ENCODE results near the gene CSTF1. TPM values are rescaled to one million over a fixed set of nuclear protein-coding genes. Genes with fewer than 3 reads are reported as not detected.

Gene CSTF1
- total RNA-seq, 4 donors from 2014 or later: 28.6 to 38.3 (median 31.2) TPM

- DNase-seq (ENCODE audit: low spot score in 2 of 2): no peak
- no peaks in the 10 kb centered on the region for H3K27me3 ChIP-seq
- no peaks in the 10 kb centered on the region for H3K9me3 ChIP-seq
- H3K36me3 ChIP-seq: peaks cover 1% of the 10 kb centered on the region
- peaks cover 9% of the 10 kb centered on the region for H3K4me1 ChIP-seq
- TF ChIP-seq POLR2A (IDR thresholded peaks at IDR 0.05) (no peak), EP300 (IDR thresholded peaks at IDR 0.05) (no peak), POLR2AphosphoS5 (IDR thresholded peaks at IDR 0.05) (no peak), CTCF (IDR thresholded peaks at IDR 0.05) (no peak)
- WGBS: 91% methylated on average over 3 of the region's 3 CpGs
- H3K27ac ChIP-seq: peak overlapping the region; percentile 57
- peak overlapping the region; percentile 32 for H3K4me3 ChIP-seq
Observed at GRCh38 chr20:56412949-56413348, 20.5 kb downstream of the CSTF1 start.

DNA sequence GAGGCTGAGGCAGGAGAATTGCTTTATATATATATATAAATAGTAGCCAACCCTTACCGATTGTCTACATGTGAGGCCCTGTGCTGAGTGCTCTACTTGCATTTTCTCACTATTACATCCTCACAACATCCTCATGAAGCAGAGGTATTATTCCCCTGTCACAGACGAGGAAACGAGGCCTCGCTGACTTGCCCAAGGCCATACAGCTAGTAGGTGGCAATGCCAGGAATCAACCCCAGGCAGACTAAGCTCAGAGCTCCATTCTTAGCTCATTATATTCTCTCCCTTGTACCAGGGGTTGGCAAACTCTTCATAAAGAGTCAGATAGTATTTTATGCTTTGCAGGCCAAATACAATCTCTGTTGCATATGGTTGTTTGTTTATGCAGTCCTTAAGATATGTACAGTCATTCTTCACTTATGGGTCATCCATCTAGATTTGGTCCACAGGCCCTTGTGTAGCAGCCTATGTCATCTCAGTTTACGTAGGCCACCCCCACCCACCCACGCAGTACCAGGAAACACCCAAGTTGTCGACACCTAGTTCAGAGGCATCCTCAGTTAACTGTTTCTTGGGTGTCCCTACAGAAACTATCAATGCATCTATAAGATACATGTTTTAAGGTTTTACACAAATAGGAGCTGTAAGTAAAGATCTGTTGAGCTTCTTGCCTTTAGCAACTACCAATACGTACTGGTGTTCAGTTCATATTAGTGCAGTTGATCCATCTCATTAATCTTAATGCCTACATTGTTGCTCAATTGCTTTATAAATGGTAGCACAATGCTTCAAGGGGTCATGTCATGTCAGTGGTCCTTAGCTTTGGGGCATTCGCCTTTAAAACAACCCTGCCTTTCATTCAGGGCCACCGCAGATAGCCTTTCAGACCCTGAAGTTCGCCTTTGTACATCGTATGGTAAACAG is 22.7 kb downstream of the CSTF1 start:
- Histone ChIP-seq H3K36me3 (no peaks in the 10 kb centered on the region), H3K4me3 (no peak overlapping the region), H3K27ac (no peak overlapping the region), H3K9me3 (no peaks in the 10 kb centered on the region), H3K27me3 (no peaks in the 10 kb centered on the region), H3K4me1 (peaks cover 14% of the 10 kb centered on the region)
- DNase-seq (ENCODE audit: low spot score in 2 of 2): no peak
- WGBS: 86% methylated on average over 12 of the region's 12 CpGs
- TF ChIP-seq POLR2AphosphoS5 (IDR thresholded peaks at IDR 0.05) (no peak), EP300 (IDR thresholded peaks at IDR 0.05) (no peak), CTCF (IDR thresholded peaks at IDR 0.05) (no peak), POLR2A (IDR thresholded peaks at IDR 0.05) (no peak)

DNA sequence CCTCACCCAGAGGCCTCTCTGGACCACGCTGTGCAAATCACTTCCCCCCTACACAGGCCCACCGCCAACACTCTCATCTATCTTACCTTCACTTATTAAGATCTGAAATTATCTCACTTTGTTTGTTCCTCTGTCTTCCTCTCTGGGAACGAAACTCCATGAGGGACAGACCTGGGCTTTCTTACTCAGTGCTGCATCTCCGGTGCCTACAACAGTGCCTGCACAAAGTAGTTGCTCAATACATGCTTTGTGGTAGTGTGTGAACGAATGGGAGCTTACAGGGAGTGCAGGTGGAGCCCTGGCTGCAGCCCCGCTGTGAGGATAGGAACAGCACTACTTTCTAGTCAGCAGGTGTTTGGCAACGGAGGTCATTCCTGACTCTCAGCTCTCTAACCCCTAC is 25.0 kb downstream of the CSTF1 start:
- WGBS: 94% methylated on average over 7 of the region's 7 CpGs
- Histone ChIP-seq H3K27ac (peak overlapping the region; percentile 47), H3K9me3 (no peaks in the 10 kb centered on the region), H3K4me3 (no peak overlapping the region), H3K27me3 (no peaks in the 10 kb centered on the region), H3K36me3 (no peaks in the 10 kb centered on the region), H3K4me1 (peaks cover 13% of the 10 kb centered on the region)
- DNase-seq (ENCODE audit: low spot score in 2 of 2): no peak
- TF ChIP-seq POLR2A (IDR thresholded peaks at IDR 0.05) (no peak), POLR2AphosphoS5 (IDR thresholded peaks at IDR 0.05) (no peak), EP300 (IDR thresholded peaks at IDR 0.05) (no peak), CTCF (IDR thresholded peaks at IDR 0.05) (no peak)

DNA sequence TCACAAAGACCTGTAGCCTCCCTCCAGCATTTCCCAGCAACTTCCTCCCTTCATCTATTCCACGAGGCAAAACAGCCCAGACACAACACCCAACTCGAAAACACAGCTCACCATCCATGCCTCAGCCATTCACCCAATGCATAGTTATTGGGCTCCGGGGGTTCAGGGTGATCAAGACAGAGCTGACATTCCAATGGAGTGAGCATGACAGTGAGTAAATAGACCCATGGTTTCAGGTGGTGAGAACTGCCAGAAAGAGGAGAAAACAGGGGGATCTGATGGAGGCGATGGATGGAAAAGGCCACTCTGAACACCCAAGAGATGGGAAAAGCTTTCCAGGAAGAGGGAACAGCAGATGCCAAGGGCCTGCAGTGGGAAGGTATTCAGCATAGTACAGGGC is 25.5 kb downstream of the CSTF1 start:
- no peaks in the 10 kb centered on the region for H3K27me3 ChIP-seq
- H3K4me3 ChIP-seq: no peak overlapping the region
- DNase-seq (ENCODE audit: low spot score in 2 of 2): no peak
- peaks cover 14% of the 10 kb centered on the region for H3K4me1 ChIP-seq
- no peaks in the 10 kb centered on the region for H3K36me3 ChIP-seq
- TF ChIP-seq CTCF (IDR thresholded peaks at IDR 0.05): no peak
- TF ChIP-seq POLR2AphosphoS5 (IDR thresholded peaks at IDR 0.05): no peak
- TF ChIP-seq EP300 (IDR thresholded peaks at IDR 0.05): no peak
- TF ChIP-seq POLR2A (IDR thresholded peaks at IDR 0.05): no peak
- no peaks in the 10 kb centered on the region for H3K9me3 ChIP-seq
- H3K27ac ChIP-seq: peak overlapping the region; percentile 47
- WGBS: 90% methylated on average over 4 of the region's 4 CpGs

- no peaks in the 10 kb centered on the region for H3K9me3 ChIP-seq
- peaks cover 15% of the 10 kb centered on the region for H3K4me1 ChIP-seq
- no peak for TF ChIP-seq POLR2A (IDR thresholded peaks at IDR 0.05)
- no peak for TF ChIP-seq EP300 (IDR thresholded peaks at IDR 0.05)
- no peak for TF ChIP-seq CTCF (IDR thresholded peaks at IDR 0.05)
- no peak for TF ChIP-seq POLR2AphosphoS5 (IDR thresholded peaks at IDR 0.05)
- no peaks in the 10 kb centered on the region for H3K36me3 ChIP-seq
- H3K27ac ChIP-seq: peak overlapping the region; percentile 47
- no peak for DNase-seq (ENCODE audit: low spot score in 2 of 2)
- H3K27me3 ChIP-seq: no peaks in the 10 kb centered on the region
- no peak overlapping the region for H3K4me3 ChIP-seq
- 62% methylated on average over 11 of the region's 11 CpGs for WGBS
Observed at GRCh38 chr20:56418385-56418861, 26.0 kb downstream of the CSTF1 start.

Data from suprapubic skin (tissue), 4 donors.